H1 (cell line): Measurements from ENCODE around the gene AFF1.

Source experiments
- EP300 ChIP-seq, 2 experiments: IDR thresholded peaks; 1 replicate in 1 of 2; 2 replicates in 1 of 2; pipeline ENCODE4 v1.6.1; 2011 to 2012; ENCODE audit warnings: low read depth in 2 of 2, low read length in 2 of 2, mild to moderate bottlenecking in 2 of 2, borderline replicate concordance in 1 of 2, inconsistent platforms in 1 of 2, moderate library complexity in 1 of 2
- EZH2 ChIP-seq: fragments of 200-600 bp; sonication (generic); IDR thresholded peaks from 2 replicates; pipeline ENCODE4 v1.7.1; 2012; ENCODE audit warnings: low read depth, mild to moderate bottlenecking, moderate library complexity, low read length, inconsistent platforms; ENCODE audit not compliant: severe bottlenecking
- JUN ChIP-seq: IDR thresholded peaks from 2 replicates; pipeline ENCODE4 v1.6.1; 2011; ENCODE audit warnings: low read depth, mild to moderate bottlenecking, improper control_type of control experiment, low read length
- MAFK ChIP-seq: IDR thresholded peaks from 2 replicates; pipeline ENCODE4 v1.6.1; 2012; ENCODE audit warnings: low read depth, mild to moderate bottlenecking, improper control_type of control experiment, low read length
- POLR2A ChIP-seq, 2 experiments: IDR thresholded peaks; 1 replicate in 1 of 2; 2 replicates in 1 of 2; pipeline ENCODE4 v1.6.1; 2011; ENCODE audit warnings: low read depth in 2 of 2, low read length in 2 of 2, mild to moderate bottlenecking in 2 of 2; ENCODE audit errors: control extremely low read depth in 1 of 2
- RAD21 ChIP-seq, 2 experiments: IDR thresholded peaks in 1 of 2; conservative IDR thresholded peaks in 1 of 2; 2 replicates each; pipeline ENCODE4 v1.6.1; 2011; ENCODE audit warnings: low read depth in 2 of 2, low read length in 2 of 2, improper control_type of control experiment in 1 of 2, inconsistent platforms in 1 of 2, mild to moderate bottlenecking in 1 of 2, moderate library complexity in 1 of 2
- RNF2 ChIP-seq: fragments of 200-900, 300-1000 bp; sonication (generic); IDR thresholded peaks from 2 replicates; pipeline ENCODE4 v1.7.1; 2016; ENCODE audit warnings: borderline replicate concordance, low read depth, mild to moderate bottlenecking, antibody characterized with exemption, low read length; ENCODE audit not compliant: poor library complexity, severe bottlenecking; ENCODE audit errors: missing control alignments
- TAF1 ChIP-seq: IDR thresholded peaks from 2 replicates; pipeline ENCODE4 v1.6.1; 2011; ENCODE audit warnings: mild to moderate bottlenecking, low read depth, low read length
- TF ChIP-seq, protein P1 (sequence below), 3 experiments: IDR thresholded peaks; 1 replicate in 2 of 3; 2 replicates in 1 of 3; pipeline versions ENCODE4 v1.5.1 to v1.6.1; 2011; ENCODE audit warnings: low read length in 3 of 3, mild to moderate bottlenecking in 3 of 3, inconsistent platforms in 2 of 3, low read depth in 1 of 3, moderate library complexity in 1 of 3; ENCODE audit not compliant: insufficient read depth in 1 of 3; ENCODE audit errors: control extremely low read depth in 1 of 3
- TF ChIP-seq, protein P2 (sequence below): IDR thresholded peaks from 2 replicates; pipeline ENCODE4 v1.6.1; 2011; ENCODE audit warnings: low read depth, mild to moderate bottlenecking, low read length; ENCODE audit not compliant: insufficient read depth

DNA sequence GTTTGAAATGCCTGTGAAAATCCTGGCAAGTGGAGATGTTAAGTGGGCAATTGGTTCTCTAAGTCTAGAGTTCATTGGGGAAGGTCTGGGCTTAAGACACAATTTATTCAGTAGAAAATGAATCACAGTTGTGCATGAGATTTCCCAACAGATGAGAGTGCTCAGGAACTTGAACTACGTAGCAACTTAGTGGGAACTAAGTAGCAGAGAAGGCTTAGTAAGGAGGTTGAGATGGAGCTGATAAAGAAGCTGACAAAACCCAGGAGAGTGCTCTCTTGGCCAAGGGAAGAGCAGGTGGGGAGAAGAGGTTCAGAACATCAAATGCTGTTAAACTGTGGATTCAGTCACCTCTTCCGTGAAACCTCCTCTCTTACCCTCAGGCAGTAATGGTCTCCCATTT lies 33.0 kb downstream of the AFF1 start:
- no peak for TF ChIP-seq JUN
- no peak for TF ChIP-seq RAD21 (IDR thresholded peaks at IDR 0.05 in 1 of 2, conservative IDR thresholded peaks at IDR 0.05 in 1 of 2; ENCODE audit: low read depth in 2 of 2, low read length in 2 of 2)
- TF ChIP-seq TAF1, result no peak
- TF ChIP-seq, protein P1, sequence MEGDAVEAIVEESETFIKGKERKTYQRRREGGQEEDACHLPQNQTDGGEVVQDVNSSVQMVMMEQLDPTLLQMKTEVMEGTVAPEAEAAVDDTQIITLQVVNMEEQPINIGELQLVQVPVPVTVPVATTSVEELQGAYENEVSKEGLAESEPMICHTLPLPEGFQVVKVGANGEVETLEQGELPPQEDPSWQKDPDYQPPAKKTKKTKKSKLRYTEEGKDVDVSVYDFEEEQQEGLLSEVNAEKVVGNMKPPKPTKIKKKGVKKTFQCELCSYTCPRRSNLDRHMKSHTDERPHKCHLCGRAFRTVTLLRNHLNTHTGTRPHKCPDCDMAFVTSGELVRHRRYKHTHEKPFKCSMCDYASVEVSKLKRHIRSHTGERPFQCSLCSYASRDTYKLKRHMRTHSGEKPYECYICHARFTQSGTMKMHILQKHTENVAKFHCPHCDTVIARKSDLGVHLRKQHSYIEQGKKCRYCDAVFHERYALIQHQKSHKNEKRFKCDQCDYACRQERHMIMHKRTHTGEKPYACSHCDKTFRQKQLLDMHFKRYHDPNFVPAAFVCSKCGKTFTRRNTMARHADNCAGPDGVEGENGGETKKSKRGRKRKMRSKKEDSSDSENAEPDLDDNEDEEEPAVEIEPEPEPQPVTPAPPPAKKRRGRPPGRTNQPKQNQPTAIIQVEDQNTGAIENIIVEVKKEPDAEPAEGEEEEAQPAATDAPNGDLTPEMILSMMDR (IDR thresholded peaks at IDR 0.05; ENCODE audit: control extremely low read depth in 1 of 3, insufficient read depth in 1 of 3, low read depth in 1 of 3, low read length in 3 of 3), result no peak
- TF ChIP-seq EZH2, result no peak
- no peak for TF ChIP-seq MAFK
- TF ChIP-seq, protein P2, sequence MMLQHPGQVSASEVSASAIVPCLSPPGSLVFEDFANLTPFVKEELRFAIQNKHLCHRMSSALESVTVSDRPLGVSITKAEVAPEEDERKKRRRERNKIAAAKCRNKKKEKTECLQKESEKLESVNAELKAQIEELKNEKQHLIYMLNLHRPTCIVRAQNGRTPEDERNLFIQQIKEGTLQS, result no peak
- TF ChIP-seq RNF2, result no peak
- no peak for TF ChIP-seq EP300 (IDR thresholded peaks at IDR 0.05; ENCODE audit: borderline replicate concordance in 1 of 2, low read depth in 2 of 2, low read length in 2 of 2)
- no peak for TF ChIP-seq POLR2A (IDR thresholded peaks at IDR 0.05; ENCODE audit: control extremely low read depth in 1 of 2, low read depth in 2 of 2, low read length in 2 of 2)
